MV-4-11 (cell line): Measurements from ENCODE around the gene RWDD2A.
A peak's percentile ranks its signal among the peaks of the same experiment; 100 is the strongest.

ENCODE experiments used
- DNase-seq: peaks from one replicate; lab custom pipeline; 2025; lab: John Stamatoyannopoulos, UW

RWDD2A gene

DNA sequence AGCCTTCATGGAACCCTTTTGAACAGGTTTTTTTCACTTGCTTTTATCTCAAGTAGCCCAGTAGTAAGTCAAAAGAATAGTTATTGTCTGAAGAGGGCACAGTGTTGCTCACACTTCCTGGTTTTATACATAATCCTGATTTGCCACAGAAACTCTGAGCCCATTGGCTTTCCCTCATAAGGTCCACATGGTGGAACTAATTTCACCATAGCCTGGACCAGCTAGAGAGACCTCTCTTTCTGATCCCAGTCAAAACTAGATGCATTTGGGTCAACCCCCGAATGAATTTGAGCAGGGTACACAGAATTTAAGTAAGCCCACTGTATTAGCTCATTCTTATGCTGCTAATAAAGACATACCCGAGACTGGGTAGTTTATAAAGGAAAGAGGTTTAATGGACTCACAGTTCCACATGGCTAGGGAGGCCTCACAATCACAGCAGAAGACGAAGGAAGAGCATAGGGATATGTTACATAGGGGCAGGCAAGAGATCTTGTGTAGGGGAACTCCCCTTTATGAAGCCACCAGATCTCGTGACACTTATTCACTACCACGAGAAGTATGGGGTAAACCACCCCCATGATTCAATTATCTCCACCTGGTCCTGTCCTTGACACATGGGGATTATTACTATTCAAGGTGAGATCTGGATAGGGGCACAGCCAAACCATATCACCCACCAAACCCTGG lies 6.2 kb downstream of the RWDD2A start:
- DNase-seq: no peak

DNA sequence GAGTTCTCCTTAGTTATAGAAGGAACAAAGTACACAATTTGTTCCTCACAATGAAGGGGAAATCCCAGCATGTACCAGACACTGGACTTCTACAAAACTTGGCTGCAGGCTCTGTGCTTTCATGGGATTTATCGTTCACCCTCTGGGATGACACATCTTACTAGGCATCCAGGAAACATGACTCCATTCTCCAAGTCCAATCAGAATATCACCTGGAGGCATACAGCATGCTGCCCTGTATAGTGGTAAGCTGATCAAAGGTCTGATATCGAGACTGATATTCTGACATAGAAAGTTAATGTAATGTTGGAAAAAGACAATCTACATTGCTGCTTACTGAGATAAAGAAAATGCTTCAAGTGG lies 6.7 kb downstream of the RWDD2A start:
- no peak for DNase-seq

- DNase-seq: no peak
Measured at GRCh38 chr6:83202031-83202430, 8.9 kb downstream of the RWDD2A start.

DNA sequence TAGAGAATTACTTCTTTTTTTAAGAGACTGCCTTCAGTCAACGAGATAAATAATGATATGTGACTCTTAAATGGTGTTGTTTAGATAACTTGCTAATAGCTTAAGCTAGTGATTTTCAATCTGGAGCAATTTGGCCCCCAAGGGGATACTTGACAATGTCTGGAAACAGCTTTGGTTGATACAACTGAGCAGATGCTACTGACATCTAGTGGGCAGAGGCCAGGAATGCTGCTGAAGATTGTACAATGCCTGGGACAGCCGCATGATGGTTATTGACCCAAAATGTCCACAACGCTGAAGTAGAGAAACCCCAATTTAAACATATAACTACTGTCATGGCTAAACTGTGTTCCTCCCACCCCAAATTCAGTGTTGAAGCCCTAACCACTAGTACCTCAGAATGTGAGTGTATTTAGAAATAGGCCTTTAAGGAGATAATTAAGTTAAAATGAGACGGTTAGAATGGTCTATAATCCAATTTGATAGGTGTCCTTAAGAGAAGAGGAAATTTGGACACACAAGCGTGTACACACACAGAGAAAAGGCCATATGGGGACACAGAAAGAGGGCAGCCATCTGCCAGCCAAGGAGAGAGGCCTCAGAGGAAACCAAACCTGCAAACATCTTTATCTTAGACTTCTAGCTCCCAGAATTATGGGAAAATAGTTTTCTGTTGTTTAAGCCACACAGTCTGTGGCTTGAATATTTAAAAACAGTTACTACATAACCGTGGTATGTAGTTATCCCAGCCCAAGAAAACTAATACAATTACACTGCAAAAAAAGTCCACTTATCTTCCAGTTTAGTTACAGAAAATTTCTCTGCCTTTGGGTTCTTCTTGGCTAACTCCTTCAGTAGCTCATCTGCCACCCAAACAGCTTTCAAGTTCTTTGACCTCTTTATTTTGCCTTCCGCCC lies 22.2 kb downstream of the RWDD2A start:
- peak; percentile 67 for DNase-seq

- no peak for DNase-seq
Measured at GRCh38 chr6:83216806-83217205, 23.6 kb downstream of the RWDD2A start.

DNA sequence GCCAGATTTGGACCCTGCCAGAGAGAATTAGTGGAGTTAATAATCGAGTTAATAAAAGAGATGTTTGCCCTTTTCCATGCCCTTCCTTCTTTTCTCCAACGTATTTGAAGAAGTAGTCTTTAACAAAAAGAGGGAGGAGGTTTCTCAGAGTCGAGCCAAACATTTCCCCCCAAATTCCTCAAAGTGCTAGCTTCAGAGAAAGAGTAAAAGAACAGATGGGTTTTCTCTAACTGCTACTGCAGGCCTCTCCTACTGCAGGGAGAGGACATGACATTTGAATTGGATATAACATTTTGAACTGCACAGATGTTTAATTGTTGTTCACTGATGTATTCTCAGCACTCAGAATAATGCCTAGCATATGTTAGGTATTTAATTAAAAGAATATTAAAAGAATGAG lies 25.5 kb downstream of the RWDD2A start:
- DNase-seq: no peak

DNA sequence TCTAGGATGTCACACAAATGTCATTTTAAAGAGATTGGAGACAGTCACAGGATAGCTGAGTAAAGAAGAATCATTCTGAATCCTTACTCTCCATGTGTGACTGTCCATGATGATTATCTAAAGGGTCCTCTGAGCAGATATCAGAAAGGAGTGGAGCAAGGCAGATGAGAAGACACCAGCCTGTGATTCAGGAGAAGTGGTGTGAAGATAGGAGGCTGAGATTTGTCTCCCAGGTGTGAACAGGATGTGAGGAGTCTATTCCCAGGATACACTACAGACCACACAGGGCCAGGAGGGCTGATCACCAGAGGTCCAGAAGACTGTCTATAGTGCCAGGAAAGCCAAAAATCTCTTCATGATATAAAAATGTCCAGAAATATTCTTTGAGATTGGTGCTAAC lies 27.0 kb downstream of the RWDD2A start:
- no peak for DNase-seq

GRCh38 chr6:83221276-83221675 lies 28.1 kb downstream of the RWDD2A start:
- DNase-seq: no peak

GRCh38 chr6:83221889-83222479 lies 28.8 kb downstream of the RWDD2A start:
- peak; percentile 30 for DNase-seq

- DNase-seq: no peak
Measured at GRCh38 chr6:83226517-83226916, 33.4 kb downstream of the RWDD2A start.

DNA sequence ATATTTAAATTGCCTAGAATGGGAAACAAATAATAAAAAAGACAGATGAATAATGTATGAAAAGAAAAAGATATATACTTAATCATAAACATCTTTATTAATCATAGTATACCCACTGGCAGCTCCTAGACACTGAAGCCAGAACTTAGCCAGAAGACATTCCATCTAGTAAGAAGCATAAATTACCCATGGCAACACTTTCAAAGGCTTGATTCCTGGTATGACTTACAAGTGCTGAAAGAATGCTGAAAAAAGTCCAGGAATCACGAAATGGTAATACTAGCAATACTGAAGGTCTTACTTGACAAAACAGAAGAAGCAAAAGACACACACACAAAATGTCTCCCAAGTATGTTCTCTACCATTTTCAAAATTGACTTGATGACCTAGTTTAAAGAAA lies 38.0 kb downstream of the RWDD2A start:
- DNase-seq: no peak

GRCh38 chr6:83247471-83247870 lies 54.3 kb downstream of the RWDD2A start:
- no peak for DNase-seq
